ENCODE measurements around the gene CDYL. TPM values are rescaled to one million over a fixed set of nuclear protein-coding genes. Genes with fewer than 3 reads are reported as not detected.

The CDYL gene
- total RNA-seq, 2 donors from 2014 or later: 55.1 to 58.2 TPM

GRCh38 chr6:4981761-4982160 lies 205.6 kb downstream of the CDYL start:
- no peak for TF ChIP-seq CTCF (conservative IDR thresholded peaks at IDR 0.05)

GRCh38 chr6:4983322-4983721 lies 207.1 kb downstream of the CDYL start:
- H3K9me3 Mint-ChIP-seq: peaks cover 19% of the 10 kb centered on the region
- no peaks in the 10 kb centered on the region for H3K36me3 Mint-ChIP-seq (ENCODE audit: low read depth)
- no peak for TF ChIP-seq CTCF (conservative IDR thresholded peaks at IDR 0.05)
- DNase-seq: no peak
- H3K4me1 ChIP-seq (ENCODE audit: control insufficient read depth, insufficient read depth, low read length): peaks cover 6% of the 10 kb centered on the region
- H3K4me1 Mint-ChIP-seq: peaks cover 11% of the 10 kb centered on the region
- 93 to 94% methylated on average over 6 of the region's 6 CpGs for WGBS, 2 experiments (ENCODE audit: insufficient coverage in 1 of 2, insufficient read length in 1 of 2)
- no peak overlapping the region for H3K4me3 ChIP-seq (ENCODE audit: low read length)
- no peak overlapping the region for H3K27ac Mint-ChIP-seq
- H3K9me3 ChIP-seq (ENCODE audit: control insufficient read depth, low read length): peaks cover 13% of the 10 kb centered on the region
- no peak overlapping the region for H3K9ac ChIP-seq (ENCODE audit: extremely low read depth, low read length, poor library complexity, severe bottlenecking)
- no peaks in the 10 kb centered on the region for H3K27me3 ChIP-seq (ENCODE audit: control insufficient read depth, insufficient read depth, low read length, poor library complexity, severe bottlenecking)
- no peak overlapping the region for H3K4me3 Mint-ChIP-seq
- no peak overlapping the region for H3K27ac ChIP-seq (ENCODE audit: low read depth, low read length)
- peaks cover 4% of the 10 kb centered on the region for H3K27me3 Mint-ChIP-seq (ENCODE audit: insufficient read depth)
- no peaks in the 10 kb centered on the region for H3K36me3 ChIP-seq (ENCODE audit: control insufficient read depth, insufficient read depth, low read length)

More at GRCh38 chr6:4981761-4982160, 205.6 kb downstream of the CDYL start:
- Histone ChIP-seq H3K4me3 (ENCODE audit: low read length) (peak overlapping the region; percentile 12), H3K27me3 (ENCODE audit: control insufficient read depth, insufficient read depth, low read length, poor library complexity, severe bottlenecking) (no peaks in the 10 kb centered on the region), H3K36me3 (ENCODE audit: control insufficient read depth, insufficient read depth, low read length) (no peaks in the 10 kb centered on the region), H3K4me1 (ENCODE audit: control insufficient read depth, insufficient read depth, low read length) (peaks cover 6% of the 10 kb centered on the region), H3K9me3 (ENCODE audit: control insufficient read depth, low read length) (peaks cover 13% of the 10 kb centered on the region), H3K27ac (ENCODE audit: low read depth, low read length) (no peak overlapping the region), H3K9ac (ENCODE audit: extremely low read depth, low read length, poor library complexity, severe bottlenecking) (no peak overlapping the region)
- Mint-ChIP-seq H3K4me3 (no peak overlapping the region), H3K9me3 (peaks cover 23% of the 10 kb centered on the region), H3K4me1 (peaks cover 11% of the 10 kb centered on the region), H3K36me3 (ENCODE audit: low read depth) (no peaks in the 10 kb centered on the region), H3K27me3 (ENCODE audit: insufficient read depth) (peaks cover 4% of the 10 kb centered on the region), H3K27ac (no peak overlapping the region)
- DNase-seq: no peak
- WGBS, 2 experiments (ENCODE audit: insufficient coverage in 1 of 2, insufficient read length in 1 of 2): 77 to 83% methylated on average over 6 of the region's 6 CpGs

GRCh38 chr6:4986999-4987398 lies 210.8 kb downstream of the CDYL start:
- Mint-ChIP-seq H3K4me3 (no peak overlapping the region), H3K4me1 (peaks cover 6% of the 10 kb centered on the region), H3K27ac (no peak overlapping the region), H3K36me3 (ENCODE audit: low read depth) (peaks cover 4% of the 10 kb centered on the region), H3K9me3 (peaks cover 1% of the 10 kb centered on the region), H3K27me3 (ENCODE audit: insufficient read depth) (peaks cover 4% of the 10 kb centered on the region)
- Histone ChIP-seq H3K4me3 (ENCODE audit: low read length) (no peak overlapping the region), H3K36me3 (ENCODE audit: control insufficient read depth, insufficient read depth, low read length) (no peaks in the 10 kb centered on the region), H3K27ac (ENCODE audit: low read depth, low read length) (no peak overlapping the region), H3K4me1 (ENCODE audit: control insufficient read depth, insufficient read depth, low read length) (peaks cover 1% of the 10 kb centered on the region), H3K9me3 (ENCODE audit: control insufficient read depth, low read length) (no peaks in the 10 kb centered on the region), H3K9ac (ENCODE audit: extremely low read depth, low read length, poor library complexity, severe bottlenecking) (no peak overlapping the region), H3K27me3 (ENCODE audit: control insufficient read depth, insufficient read depth, low read length, poor library complexity, severe bottlenecking) (no peaks in the 10 kb centered on the region)
- WGBS, 2 experiments (ENCODE audit: insufficient coverage in 1 of 2, insufficient read length in 1 of 2): 83 to 86% methylated on average over 2 to 3 of the region's 3 CpGs
- DNase-seq: no peak
- no peak for TF ChIP-seq CTCF (conservative IDR thresholded peaks at IDR 0.05)

All from endodermal cell (in vitro differentiated cells).